Stimulated activated CD4-positive, alpha-beta T cell treated with anti-CD3 and anti-CD28 coated beads, Interleukin-4, amount 100 ng/mL, for 48 hours (primary cell): Measurements from ENCODE around the gene OGA.

ENCODE experiments used
- DNase-seq, 2 donors: peaks; one replicate each; pipeline ENCODE4 v3.0.0-alpha.2; 2020; ENCODE audit warnings: low read depth in 2 of 2

OGA gene

DNA sequence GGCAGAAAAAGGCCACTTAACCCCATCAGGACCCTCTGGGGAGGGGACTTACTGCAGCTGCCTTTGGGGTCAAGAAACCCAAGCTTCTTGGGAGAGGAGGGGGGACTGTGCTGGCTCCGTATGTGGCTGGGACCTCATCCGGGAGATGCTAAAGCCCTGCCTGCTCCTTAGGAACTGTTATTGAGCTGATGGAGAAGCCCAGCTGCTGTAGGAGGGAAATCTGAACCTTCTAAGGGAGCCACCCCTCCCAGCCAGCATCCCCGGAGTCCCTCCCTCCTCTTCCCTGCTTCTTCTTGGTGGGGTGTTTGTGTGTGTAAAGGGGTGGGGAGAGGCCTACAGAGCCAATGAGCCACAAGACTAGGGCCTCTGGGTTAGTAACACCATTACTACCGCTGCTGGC, 17.1 kb upstream of the OGA start:
- DNase-seq, result no peak

DNA sequence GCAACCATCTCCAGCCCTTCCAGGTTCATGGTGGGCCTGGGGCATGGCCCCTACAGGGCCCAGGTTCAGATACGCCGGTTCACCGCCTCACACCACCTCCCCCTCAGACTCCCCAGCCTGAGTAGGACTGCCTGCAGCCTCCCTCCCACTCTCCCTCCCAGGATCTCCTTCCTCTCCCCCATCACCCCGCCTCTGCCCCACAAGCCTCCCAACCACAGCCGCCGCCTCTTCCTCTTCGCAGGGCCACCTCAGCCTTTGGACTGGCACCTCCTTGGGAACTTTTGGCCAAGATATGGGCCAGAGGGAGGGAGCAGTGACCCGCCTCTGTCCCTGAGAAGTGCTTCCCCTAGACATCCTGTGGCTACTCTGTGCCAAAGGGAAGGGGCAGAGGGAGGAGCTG, 16.1 kb upstream of the OGA start:
- DNase-seq, result no peak

DNA sequence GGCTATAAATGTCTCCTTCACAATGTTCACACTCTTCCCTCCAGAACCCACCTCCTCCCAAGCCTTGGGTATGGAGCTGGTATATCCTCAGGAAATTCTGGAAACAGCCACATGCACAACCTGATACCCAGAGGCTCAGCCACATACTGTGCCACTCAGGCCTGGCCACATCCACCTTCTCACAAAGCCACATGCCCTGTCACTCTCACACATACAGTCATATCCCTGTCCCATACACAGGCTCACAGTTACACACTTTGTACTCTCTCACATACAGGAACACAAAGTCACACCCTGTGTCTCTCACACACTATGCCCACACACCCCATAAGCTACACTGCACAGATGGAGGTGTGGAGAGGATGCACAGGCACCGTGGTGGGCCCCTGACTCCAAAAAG, 15.2 kb upstream of the OGA start:
- DNase-seq, result no peak

DNA sequence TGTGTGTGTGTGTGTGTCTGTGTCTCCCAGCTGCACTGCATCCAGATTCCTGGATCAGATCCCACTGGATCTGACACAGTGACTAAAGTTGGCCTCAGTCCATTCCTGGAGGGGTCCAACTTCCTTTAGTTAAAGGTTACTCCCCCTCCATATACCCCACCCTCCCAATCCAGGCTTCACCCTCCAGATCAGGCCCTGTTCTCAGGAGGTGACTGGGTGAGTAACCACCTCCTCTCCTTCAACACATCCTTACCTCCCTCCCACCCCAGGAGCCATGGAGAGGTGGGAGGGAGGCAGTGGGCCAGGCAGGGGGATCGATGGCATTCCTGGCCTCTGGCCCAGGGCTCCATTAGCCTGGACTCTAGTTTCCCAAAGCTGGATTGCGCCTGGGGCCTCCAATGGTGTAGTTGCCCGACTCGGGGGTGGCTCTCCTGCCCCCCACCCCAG, 14.1 kb upstream of the OGA start:
- no peak for DNase-seq

DNA sequence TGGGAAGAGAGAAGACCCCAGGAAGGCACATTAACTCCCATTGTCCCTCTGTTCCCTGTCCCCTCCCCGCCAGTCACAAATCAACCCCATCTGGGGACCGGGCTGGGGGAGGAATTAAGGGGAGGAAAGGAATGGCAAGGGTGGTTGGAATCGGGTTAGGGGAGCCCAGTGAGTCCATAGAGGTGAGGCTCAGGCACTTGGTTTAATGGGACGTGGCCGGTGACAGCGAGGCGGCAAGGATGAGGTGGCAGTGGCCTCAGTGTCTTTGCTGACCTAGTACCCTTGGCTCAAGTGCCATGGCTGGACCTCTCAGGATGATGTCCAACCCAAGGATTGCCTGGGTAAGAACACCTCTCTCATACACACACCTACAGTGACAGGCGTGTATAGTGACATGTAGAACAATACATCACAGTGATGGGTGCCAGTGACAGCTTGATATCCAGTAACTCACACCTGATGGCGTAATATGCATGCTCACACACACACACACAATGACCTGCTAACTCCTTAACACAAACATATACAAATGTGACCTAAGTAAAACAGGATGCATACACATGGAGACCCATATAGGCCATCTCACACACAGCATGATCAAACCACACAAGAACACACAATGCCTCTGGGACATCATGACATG, 13.0 kb upstream of the OGA start:
- DNase-seq, result no peak

DNA sequence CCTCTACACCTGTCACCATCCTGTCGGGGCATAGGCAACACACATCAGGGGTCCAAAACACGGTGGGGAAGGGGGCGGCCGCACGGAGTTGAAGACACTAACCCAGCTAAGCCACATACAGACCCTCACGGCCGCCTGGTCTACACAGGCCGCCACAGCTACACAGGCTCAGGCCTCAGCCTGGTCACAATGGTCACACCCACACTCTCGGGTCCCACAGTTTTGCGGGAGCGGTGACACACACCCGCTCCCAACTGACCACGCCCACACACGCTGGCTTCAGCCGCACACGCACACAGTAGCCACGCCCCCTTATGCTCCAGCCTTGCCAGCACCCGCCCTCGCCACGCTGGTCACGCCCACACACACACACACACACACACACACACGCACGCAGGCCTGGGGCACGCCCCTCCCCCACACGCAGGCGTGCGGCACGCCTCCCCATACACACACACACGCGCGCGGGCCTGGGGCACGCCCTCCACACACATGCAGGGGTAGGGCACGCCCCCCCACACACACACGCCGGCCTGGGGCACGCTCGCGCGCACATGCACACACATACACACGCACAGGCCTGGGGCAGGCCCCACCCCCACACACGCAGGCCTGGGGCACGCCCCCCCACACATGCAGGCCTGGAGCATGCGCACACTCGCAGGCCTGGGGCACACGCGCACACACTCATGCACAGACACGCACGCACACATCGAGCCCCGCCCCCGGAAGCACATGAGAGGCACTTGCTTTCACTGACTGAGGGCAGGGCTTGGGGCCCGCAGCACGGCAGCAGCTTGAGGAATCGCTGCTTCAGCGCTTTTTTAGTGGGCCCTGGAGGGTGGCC, 12.3 kb upstream of the OGA start:
- peak; percentile 80 to 88 for DNase-seq

DNA sequence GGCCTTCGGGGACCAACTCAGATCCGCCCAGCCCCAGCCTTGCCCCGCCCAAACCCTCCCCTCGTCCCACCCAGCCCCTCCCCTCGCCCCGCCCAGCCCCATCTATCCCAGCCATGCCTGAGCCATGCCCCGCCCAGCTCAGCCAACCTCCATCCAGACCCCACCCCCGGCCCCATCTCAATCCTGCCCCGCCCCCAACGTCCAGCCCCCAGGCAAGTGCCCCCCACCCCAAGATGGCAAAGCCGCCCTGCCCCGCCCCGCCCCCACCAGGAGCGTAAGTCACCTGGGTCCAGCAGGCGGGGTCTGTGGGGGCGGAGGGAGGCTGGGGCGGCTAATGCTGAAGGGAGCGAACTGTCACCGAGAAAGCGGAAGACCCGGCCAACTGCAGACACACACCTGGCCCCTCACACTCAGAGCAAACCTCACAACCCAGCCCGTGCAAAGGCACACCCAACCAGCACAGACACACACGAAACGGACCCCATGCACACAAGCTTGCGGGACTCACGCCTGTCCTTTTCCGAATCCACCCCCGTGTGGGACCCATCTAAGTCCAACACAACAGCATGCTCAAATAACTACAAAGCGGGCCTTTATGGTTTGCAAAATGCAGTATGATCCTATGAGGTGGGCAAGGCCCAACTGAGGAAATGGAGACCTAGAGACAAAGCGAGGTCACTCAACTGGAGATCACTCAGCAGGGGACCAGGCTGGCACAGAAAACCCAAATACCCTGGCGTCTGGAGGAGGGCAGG, 11.5 kb upstream of the OGA start:
- DNase-seq, result peak; percentile 44 to 57

DNA sequence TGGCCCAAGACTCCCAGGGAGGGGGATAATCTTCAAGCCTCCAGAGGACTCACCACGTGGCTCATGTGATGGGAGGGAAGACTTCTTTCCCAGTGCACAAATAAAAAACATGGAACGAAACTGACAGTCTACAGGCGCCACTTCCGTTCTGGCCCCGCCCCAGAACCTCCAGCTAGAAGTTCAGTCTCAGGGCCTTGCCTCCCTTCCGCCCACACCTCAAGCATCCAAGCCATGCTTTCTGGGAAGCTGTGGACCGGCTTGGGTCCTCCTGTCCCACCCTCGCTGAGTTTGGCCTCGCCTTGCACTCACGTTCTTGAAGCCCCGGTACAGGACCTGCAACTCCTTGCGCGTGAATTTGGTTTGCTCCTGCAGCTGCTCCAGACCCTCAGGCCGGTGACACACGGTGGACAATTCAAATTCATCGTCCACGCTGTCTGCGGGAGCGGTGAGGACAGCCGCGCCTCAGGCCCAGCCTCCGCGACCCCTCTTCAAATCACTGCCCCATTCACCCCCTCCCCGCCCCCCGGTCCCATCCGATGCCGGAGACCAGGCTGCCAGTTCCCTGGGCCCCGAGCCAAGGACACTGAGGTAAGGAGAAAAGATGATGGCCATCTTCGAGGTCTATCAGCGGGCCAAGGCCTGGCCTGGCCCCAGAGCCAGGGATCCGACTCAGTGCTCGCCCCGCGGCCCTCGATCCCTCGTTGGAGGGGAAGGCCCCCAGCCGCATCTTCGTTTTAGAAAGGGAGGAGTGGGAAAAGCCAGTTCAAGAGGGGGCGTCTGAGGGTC, 10.7 kb upstream of the OGA start:
- no peak for DNase-seq

DNA sequence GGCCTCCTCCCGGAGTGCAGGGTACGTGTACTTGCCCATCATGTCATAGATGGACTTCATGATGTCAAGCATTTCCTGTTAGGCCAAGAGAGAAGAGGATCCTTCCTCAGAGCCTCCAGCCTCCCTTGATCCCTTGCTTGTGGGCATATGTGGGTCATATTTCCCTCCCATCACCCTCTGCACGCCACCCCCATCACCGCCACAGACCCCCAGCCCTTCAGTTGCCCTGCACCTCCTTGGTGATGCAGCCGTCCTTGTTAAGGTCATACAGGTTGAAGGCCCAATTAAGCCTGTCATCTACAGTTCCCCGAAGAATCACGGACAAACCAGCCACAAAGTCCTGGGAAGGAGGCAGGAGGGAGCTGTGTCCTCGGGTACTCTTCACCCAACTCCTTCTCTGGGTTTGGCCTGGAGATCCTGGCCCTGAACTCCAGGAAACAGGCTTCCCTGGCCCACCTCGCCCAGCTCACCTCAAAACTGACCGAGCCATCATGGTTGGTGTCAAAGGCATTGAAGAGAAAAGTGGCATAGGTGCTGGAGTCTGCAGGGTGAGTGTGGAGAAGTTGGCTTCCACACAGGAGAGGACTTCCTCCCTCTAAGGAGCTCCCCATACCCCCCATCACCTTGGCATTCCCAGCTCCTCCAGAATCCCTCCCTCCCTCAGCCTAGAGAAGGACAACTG, 9.8 kb upstream of the OGA start:
- DNase-seq, result no peak

DNA sequence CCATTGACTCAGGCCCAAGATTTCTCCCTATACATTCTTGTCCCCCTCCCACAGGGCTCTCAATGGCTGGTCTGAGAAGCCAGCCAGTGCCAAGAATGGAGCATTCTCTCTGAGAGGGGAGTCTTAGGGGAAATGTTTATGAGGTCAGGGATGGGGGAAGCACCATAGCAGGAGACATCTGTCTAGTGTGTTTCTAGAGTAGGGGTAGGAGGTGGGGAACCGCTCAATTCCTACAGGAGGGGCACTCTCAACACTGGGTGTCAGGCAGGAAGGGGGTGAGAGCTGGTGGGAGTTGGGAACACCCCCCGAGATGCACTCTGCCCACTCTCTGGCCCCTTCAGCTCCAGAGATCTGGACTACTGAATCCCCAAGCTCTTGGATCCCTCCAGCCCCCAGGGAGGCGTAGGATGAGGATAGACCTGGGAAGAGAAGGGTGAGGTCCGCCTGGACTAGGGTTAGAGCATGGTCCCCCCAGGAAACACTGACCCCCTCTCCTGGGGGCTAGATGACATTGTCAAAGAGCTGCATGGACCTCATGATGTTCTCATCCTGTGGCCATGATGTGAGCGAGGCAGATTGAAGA, 8.7 kb upstream of the OGA start:
- DNase-seq, result no peak

DNA sequence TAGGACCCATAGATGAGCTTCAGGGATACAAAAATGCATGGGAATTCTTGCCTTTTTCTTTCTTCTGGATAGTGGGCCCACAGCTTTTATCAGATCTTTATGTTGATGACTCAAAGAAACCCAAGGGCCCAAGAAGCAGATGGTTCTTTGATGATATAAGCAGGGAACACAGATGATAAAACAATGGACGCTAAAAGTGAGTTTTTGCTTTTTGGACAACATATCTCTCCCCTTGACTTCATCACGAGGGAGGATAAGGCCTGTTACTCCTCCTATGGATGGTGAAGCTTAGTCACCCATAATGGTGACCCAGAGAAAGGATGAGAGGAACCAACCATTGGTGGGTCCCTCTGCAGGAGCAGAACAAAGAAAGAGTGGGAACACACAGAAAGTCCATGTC, 6.5 kb upstream of the OGA start:
- no peak for DNase-seq

DNA sequence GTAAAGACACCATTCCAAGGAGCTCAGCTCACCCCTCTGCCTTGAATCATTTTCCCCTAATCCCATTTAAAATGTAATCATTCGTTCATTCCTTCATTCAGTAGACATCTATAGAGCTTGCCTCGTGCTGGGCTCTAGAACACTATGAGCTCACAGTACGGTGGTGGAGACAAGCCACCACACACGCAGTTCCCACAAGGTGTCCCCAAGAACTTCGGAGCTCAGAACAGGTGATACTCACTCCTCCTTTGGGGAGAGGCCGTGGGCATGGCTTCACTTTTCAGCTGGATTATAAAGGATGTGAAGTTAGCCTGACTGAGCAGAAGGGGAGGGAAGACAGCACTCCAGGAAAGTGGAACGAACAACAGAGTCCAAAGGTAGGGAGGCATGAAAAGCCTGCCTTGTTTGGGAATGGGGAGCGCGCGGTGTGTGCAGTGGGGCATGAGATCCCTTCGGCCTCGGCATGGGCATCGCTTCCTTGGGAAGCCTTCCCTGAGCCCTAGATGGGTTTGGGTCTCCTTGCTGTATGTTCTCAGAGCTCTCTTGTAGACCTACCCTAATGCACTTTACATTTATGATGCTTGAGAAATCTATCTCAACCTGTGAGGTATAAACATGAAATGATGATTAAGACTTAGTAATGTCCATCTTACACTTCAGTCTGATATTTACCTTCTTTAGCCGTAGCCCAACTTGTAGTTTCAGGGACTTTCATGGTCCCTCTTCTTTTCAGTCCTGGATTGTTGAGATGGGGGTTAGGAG, 809 bp upstream of the OGA start:
- no peak for DNase-seq

DNA sequence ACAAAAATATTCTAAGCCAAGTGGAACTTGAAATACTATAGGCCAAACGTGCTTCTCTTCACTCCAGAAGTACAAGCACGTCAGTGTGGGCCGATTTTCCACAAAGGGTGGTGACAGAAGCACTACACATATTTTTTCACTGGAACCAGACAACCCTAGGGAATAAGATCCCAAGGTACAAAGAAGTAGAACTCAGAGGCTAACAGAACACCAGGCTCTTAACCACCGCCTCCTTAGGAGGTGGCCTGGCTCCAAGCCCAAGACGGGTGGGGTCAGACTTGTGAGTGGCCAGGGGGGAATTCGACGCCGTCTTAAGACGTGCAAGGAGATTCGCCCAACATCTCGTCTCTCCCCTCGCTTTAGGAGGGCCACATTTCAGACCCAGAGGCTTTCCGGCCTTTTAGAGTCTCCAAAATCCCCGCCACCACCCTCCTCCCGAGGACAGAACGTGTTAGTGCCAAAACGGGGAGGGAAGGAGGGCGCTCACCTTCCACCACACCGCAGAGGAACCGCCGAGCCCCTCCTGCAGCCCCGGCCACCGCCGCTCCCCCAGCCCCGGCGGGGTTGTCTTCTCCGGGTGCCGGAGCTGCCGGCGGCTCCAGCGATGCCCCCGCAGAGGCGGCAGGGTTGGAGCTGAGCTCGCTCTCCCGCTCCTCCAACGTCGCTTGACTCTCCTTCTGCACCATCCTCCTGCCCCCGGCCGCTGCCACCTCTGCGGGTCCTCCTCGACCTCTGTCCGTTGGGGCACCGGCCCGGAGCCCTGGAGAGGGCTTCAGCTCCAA, 716 bp downstream of the OGA start:
- peak in 1 of 2 donors; percentile 26 for DNase-seq

DNA sequence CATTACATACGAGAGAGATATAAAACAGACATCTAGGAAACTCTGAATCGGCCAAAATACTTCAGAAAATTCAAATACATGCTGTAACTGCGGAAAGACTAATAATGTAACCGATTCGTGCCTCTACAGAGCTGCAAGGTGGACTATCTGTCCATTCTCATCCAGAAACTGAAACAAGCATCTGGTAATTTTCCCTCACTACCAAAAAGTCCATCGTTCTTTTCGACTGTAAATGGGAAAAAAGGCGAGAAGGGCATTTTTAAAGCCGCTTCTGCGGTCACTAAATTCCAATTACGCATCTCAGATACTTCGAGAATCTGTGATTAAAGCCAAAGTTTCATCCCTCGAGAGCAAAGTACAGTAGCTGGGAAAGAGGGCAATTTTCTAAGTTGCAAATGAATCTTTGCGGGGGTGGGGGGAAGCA, 1.3 kb downstream of the OGA start:
- no peak for DNase-seq

DNA sequence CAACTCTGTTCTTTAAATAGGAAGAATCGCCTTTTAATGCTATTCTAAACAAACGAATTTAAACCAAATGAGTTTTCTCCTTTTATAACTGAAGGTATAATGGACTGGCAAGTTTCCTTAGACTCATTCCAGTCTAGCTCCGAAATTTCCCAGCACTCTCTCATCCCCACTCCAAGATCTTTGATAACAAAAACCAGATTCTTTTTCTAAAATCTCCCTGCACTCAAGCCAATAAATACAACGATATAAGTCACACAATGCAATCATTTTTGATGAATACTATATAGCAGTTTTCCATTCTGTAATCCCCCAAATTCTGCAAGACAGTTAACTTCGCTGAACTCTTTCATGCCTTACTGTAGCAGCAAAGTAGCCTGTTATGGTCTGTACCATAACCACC, 1.9 kb downstream of the OGA start:
- no peak for DNase-seq

DNA sequence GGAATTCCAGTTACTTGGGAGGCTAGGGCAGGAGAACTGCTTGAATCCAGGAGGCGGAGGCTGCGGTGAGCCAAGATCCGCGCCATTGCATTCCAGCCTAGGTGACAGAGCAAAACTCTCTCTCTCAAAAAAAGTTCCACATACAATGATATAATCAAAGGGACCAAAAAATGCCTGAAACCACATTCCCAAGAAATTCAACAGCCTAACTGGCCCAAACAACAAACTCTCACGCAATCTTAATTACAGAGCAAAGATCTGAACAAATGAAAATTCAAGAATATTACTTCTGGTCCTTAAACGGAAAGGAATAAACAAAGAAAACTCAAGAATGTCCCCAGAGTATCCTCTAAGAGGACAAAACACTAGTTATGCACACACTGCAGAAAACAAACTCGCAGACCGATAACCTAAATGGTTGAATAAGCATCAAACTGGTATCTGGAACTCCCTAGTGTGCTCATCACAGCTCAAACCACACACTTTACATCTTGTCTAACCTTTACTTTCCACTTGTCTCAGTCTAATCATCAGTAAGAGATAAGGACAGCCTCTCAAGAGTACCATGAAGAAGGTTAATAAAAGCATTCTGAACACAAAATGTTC, 3.7 kb downstream of the OGA start:
- no peak for DNase-seq

DNA sequence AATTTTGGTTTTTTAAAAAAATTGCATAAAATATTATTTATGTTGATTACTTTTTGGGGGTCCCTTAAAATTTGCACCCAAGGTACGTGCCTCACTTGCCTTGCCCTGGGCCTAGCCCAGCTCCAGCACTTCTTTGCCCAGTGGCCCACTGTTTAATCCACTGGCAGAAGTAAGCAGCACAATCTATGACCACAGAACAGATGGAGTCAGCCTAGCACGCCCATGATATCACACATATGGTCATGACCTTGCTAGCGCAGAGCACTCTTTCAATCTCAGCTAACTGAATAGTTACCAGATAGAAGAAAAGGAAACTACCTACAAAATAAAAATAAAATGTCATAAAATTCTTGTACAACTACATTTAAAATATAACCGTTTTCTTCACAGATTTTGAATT, 5.6 kb downstream of the OGA start:
- DNase-seq, result no peak

DNA sequence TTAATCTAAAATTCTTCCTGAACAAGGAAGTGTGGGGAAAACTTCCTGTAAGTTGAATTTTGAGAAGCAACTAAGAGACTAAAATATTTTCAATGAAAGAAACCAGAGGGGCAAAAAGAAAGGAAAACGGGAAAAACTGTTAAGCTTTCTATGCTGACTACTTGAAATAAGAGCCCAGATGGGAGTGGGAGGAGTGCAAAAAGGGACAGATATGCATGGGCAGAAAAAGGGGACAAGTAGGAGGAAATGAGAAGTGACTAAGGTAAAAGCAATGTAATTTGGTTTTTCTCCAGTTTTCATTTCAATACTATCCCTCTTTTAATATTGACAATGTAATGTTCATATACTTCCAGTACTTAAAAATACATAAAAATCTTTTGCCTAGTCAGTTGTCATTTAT, 11.1 kb downstream of the OGA start:
- DNase-seq, result no peak

DNA sequence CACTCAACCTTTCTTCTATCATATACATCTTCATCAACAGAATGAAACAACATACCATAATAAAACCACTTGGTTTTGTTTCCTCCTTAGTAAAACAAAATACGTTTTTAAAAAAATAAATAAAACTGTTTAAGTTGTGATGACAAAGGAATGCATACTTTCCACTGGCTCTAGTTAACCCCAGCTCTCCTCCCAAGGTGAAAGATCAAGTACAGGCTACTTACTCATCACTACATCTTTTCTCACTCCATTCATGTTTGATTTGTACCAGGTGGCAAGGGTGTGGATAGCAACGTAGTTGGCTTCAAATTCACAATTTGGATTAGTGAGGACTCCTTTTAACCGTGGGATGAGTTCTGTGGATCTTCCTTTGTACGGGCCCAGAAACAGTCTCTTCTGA, 14.7 kb downstream of the OGA start:
- DNase-seq, result no peak
